ENCODE measurements around the gene FSTL5. TPM values are rescaled to one million over a fixed set of nuclear protein-coding genes. Genes with fewer than 3 reads are reported as not detected.
A peak's percentile ranks its signal among the peaks of the same experiment; 100 is the strongest.

The FSTL5 gene
- total and polyA plus RNA-seq, 2 experiments from 2014 or later, result 0.06 to 0.49 TPM

- TF ChIP-seq CTCF (conservative IDR thresholded peaks at IDR 0.05; ENCODE audit: low read depth in 2 of 2) (no peak), POLR2AphosphoS5 (IDR thresholded peaks at IDR 0.05; ENCODE audit: low read depth) (no peak), EZH2phosphoT487 (IDR thresholded peaks at IDR 0.05; ENCODE audit: unreplicated experiment) (no peak), ZNF114 (CRISPR knock-in tag; IDR thresholded peaks at IDR 0.05) (no peak), STAT1 (IDR thresholded peaks at IDR 0.05; ENCODE audit: unreplicated experiment) (no peak), NANOG (IDR thresholded peaks at IDR 0.05; ENCODE audit: borderline replicate concordance) (no peak), ETS1 (IDR thresholded peaks at IDR 0.05) (no peak)
These were observed 349.9 kb downstream of the FSTL5 start (continued) for GRCh38 chr4:161813889-161814288.

GRCh38 chr4:161813389-161813788 lies 350.4 kb downstream of the FSTL5 start:
- Mint-ChIP-seq H3K27me3 (ENCODE audit: insufficient read depth, low read depth, poor library complexity) (no peaks in the 10 kb centered on the region), H3K36me3 (ENCODE audit: low read depth) (no peaks in the 10 kb centered on the region), H3K4me1 (peaks cover 3% of the 10 kb centered on the region), H3K9me3 (no peaks in the 10 kb centered on the region), H3K27ac (no peak overlapping the region), H3K4me3 (no peak overlapping the region)
- H3F3A ChIP-seq (replicated peaks; ENCODE audit: low read depth), result no peaks in the 10 kb centered on the region
- DNase-seq (ENCODE audit: low spot score), result no peak
- peak overlapping the region; percentile 54; the same call in 1 of the 2 replicates for H2AFZ ChIP-seq
- H4K20me1 ChIP-seq (replicated peaks; ENCODE audit: insufficient read depth), result no peaks in the 10 kb centered on the region
- no peaks in the 10 kb centered on the region for H3K36me3 ChIP-seq (ENCODE audit: insufficient read depth)
- H3K9me2 ChIP-seq (ENCODE audit: insufficient read depth), result no peaks in the 10 kb centered on the region
- no peak for ATAC-seq
- H3K4me3 ChIP-seq, result no peak overlapping the region
- no peaks in the 10 kb centered on the region for H3K27me3 ChIP-seq (ENCODE audit: insufficient read depth)
- H3K4me2 ChIP-seq, result no peak overlapping the region
- no peak overlapping the region for H3K27ac ChIP-seq (ENCODE audit: low read depth)
- no peaks in the 10 kb centered on the region for H3K79me2 ChIP-seq (replicated peaks; ENCODE audit: insufficient read depth)
- no peaks in the 10 kb centered on the region for H3K4me1 ChIP-seq (ENCODE audit: insufficient read depth)
- TF ChIP-seq CTCF (conservative IDR thresholded peaks at IDR 0.05; ENCODE audit: low read depth in 2 of 2) (no peak), JUNB (IDR thresholded peaks at IDR 0.05; ENCODE audit: unreplicated experiment) (no peak), ZNF114 (CRISPR knock-in tag; IDR thresholded peaks at IDR 0.05) (no peak), REST (IDR thresholded peaks at IDR 0.05; ENCODE audit: unreplicated experiment) (no peak), NANOG (IDR thresholded peaks at IDR 0.05; ENCODE audit: borderline replicate concordance) (no peak), ZNF462 (CRISPR knock-in tag; IDR thresholded peaks at IDR 0.05) (no peak)
